ENCODE measurements around the gene LEPROT. TPM values are rescaled to one million over a fixed set of nuclear protein-coding genes. Genes with fewer than 3 reads are reported as not detected.

Gene LEPROT
- total and polyA plus RNA-seq, 2 of the 8 experiments (the other 6 are each of a cell fraction or from before 2014, with no cell fraction given) = 25.7 to 27.2 TPM

DNA sequence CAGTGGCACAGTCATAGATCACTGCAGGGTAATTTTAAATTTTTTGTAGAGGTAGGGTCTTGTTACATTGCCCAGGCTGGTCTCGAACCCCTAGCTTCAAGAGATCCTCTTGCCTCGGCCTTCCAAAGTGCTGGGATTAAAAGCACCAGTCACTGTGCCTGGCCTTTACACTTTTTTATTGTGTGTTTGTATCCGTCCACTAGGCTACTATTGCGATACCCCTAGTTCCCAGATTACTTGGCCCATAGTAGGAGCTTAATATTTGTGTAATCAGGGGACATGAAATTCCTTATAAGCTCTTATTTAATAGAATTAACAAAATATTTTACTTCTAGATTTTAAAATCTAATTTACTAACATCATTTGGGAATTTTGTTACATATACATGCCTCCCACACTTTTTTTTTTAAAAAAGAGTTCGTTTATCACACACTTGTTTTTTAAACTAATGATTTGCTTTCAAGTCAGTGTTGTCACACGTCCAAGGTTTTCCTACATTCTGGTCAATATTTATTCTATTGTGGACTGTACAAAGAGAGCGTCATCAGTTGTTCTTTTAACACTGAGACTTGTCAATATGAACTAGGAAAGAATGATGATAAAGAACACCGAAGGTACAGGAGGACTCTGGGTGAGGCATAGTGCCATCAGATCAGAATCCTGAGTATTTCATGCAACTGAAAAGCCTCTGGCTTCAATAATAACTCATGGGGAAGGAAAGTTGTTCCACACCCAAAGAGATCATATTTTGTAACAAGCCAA, 63.7 kb downstream of the LEPROT start (continued):
- TF ChIP-seq CHD7 (IDR thresholded peaks at IDR 0.05; ENCODE audit: insufficient replicate concordance, low read length) = no peak

Data from H1 (cell line).